SKM-1 treated with dmso at 0.1 percent for 144 hours (cell line): ENCODE measurements around the gene C19orf81.

ENCODE experiments used
- DNase-seq: peaks from one replicate; lab custom pipeline; 2025; ENCODE audit not compliant: unreplicated experiment; lab: John Stamatoyannopoulos, UW

C19orf81 gene

GRCh38 chr19:50658441-50659317 lies 9.4 kb downstream of the C19orf81 start:
- peak; percentile 48 for DNase-seq

GRCh38 chr19:50659318-50660087 lies 10.3 kb downstream of the C19orf81 start:
- no peak for DNase-seq

GRCh38 chr19:50660088-50660366 lies 10.8 kb downstream of the C19orf81 start:
- no peak for DNase-seq

GRCh38 chr19:50661023-50661422 lies 11.8 kb downstream of the C19orf81 start:
- no peak for DNase-seq

- no peak for DNase-seq
Observed at GRCh38 chr19:50661766-50662650, 12.8 kb downstream of the C19orf81 start.

GRCh38 chr19:50662651-50663481 lies 13.6 kb downstream of the C19orf81 start:
- no peak for DNase-seq

GRCh38 chr19:50663482-50663790 lies 14.2 kb downstream of the C19orf81 start:
- no peak for DNase-seq

GRCh38 chr19:50664204-50664603 lies 15.0 kb downstream of the C19orf81 start:
- no peak for DNase-seq

GRCh38 chr19:50666346-50667176 lies 17.3 kb downstream of the C19orf81 start:
- no peak for DNase-seq

GRCh38 chr19:50667177-50667758 lies 18.0 kb downstream of the C19orf81 start:
- DNase-seq, result no peak

- no peak for DNase-seq
Observed at GRCh38 chr19:50667759-50668231, 18.6 kb downstream of the C19orf81 start.

GRCh38 chr19:50668416-50668815 lies 19.2 kb downstream of the C19orf81 start:
- DNase-seq, result no peak

GRCh38 chr19:50668879-50669278 lies 19.6 kb downstream of the C19orf81 start:
- no peak for DNase-seq

- DNase-seq, result no peak
Observed at GRCh38 chr19:50669302-50670101, 20.3 kb downstream of the C19orf81 start.

- DNase-seq, result no peak
Observed at GRCh38 chr19:50670102-50670380, 20.8 kb downstream of the C19orf81 start.

- no peak for DNase-seq
Observed at GRCh38 chr19:50673118-50673517, 23.9 kb downstream of the C19orf81 start.

GRCh38 chr19:50676625-50677197 lies 27.5 kb downstream of the C19orf81 start:
- DNase-seq, result no peak

- DNase-seq, result no peak
Observed at GRCh38 chr19:50677636-50678035, 28.4 kb downstream of the C19orf81 start.
